AG04449 (cell line): ENCODE measurements around the gene SLC16A11.
"Not testable (repeated sequence)": the region's sequence is repeated elsewhere in the genome, so short reads cannot be mapped to it uniquely, and the experiment has no call there.

Experiments
- CTCF ChIA-PET: fragments of 350-600 bp; formaldehyde crosslinking; extraction: SDS; loops from one replicate; lab custom pipeline; 2021; ENCODE audit warnings: antibody characterized with exemption; lab: Yijun Ruan, JAX
- POLR2A ChIA-PET: fragments of 400-600, 350-600 bp; formaldehyde crosslinking; extraction: SDS; loops from one replicate; lab custom pipeline; 2020; ENCODE audit warnings: antibody characterized with exemption, inconsistent platforms; lab: Yijun Ruan, JAX
- DNase-seq: peaks from one replicate; pipeline ENCODE4 v3.0.0-alpha.2; 2010; ENCODE audit warnings: low read depth, low spot score
- H3K4me3 ChIP-seq: 2 replicates; pipeline ENCODE4 v1.5.1; 2011; ENCODE audit warnings: low read depth, mild to moderate bottlenecking, control low read depth, low read length
- CTCF ChIP-seq: IDR thresholded peaks from one replicate; pipeline ENCODE4 v1.5.1; 2011; ENCODE audit warnings: mild to moderate bottlenecking, moderate library complexity, low read length, control low read depth, inconsistent platforms; ENCODE audit not compliant: insufficient read depth; ENCODE audit errors: missing control alignments

Gene SLC16A11

GRCh38 chr17:7060165-7060891 is 16.4 kb upstream of the SLC16A11 start:
- DNase-seq, result no peak
- ChIA-PET CTCF (interaction anchor here (1.3 to 3.4 kb wide), 2 partner anchors 9 to 14 kb away, joined by 3 to 14 read pairs; no protein-coding TSS in a partner anchor), POLR2A (no interaction called here)
- TF ChIP-seq CTCF, result no peak
- H3K4me3 ChIP-seq, result no peak overlapping the region

GRCh38 chr17:7058831-7059447 is 15.0 kb upstream of the SLC16A11 start:
- no peak for DNase-seq
- ChIA-PET POLR2A (no interaction called here), CTCF (interaction anchor here (1.0 to 3.4 kb wide), 4 partner anchors 13 to 93 kb away, joined by 3 to 14 read pairs (median 6); no protein-coding TSS in a partner anchor)
- no peak for TF ChIP-seq CTCF
- no peak overlapping the region for H3K4me3 ChIP-seq

GRCh38 chr17:7056386-7056785 is 12.5 kb upstream of the SLC16A11 start:
- no peak for TF ChIP-seq CTCF
- no peak for DNase-seq
- ChIA-PET CTCF (interaction anchor here (1.0 kb wide), 1 partner anchor 81 kb away, joined by 4 read pairs; no protein-coding TSS in a partner anchor), POLR2A (no interaction called here)
- H3K4me3 ChIP-seq, result no peak overlapping the region

- POLR2A ChIA-PET, DNase-seq, H3K4me3 ChIP-seq: not testable (repeated sequence)
- CTCF ChIA-PET, result interaction anchor here (0.8 to 12.6 kb wide), 12 partner anchors 9 to 246 kb away, joined by 3 to 465 read pairs (median 6); partner anchors contain the start of gene ASGR1
Observed at GRCh38 chr17:7050583-7050982, 6.7 kb upstream of the SLC16A11 start.

- no peak overlapping the region for H3K4me3 ChIP-seq
- ChIA-PET CTCF (interaction anchor here (1.1 to 12.6 kb wide), 6 partner anchors 10 to 512 kb away, joined by 3 to 465 read pairs (median 12); partner anchors contain the start of gene ASGR1), POLR2A (no interaction called here)
- no peak for DNase-seq
- TF ChIP-seq CTCF, result no peak
Observed at GRCh38 chr17:7048968-7049367, 5.1 kb upstream of the SLC16A11 start.

GRCh38 chr17:7047566-7047965 is 3.7 kb upstream of the SLC16A11 start:
- TF ChIP-seq CTCF, result no peak
- no peak for DNase-seq
- ChIA-PET CTCF (interaction anchor here (0.7 to 12.6 kb wide), 11 partner anchors 9 to 251 kb away, joined by 3 to 465 read pairs (median 4); partner anchors contain the start of gene ASGR1), POLR2A (no interaction called here)
- no peak overlapping the region for H3K4me3 ChIP-seq

GRCh38 chr17:7046725-7047397 is 3.0 kb upstream of the SLC16A11 start:
- H3K4me3 ChIP-seq, DNase-seq: not testable (repeated sequence)
- ChIA-PET CTCF (interaction anchor here (0.7 to 12.6 kb wide), 28 partner anchors 8 to 640 kb away, joined by 3 to 465 read pairs (median 6); partner anchors contain the start of genes ASGR1, SENP3, SOX15 and TP53), POLR2A (interaction anchor here (0.5 kb wide), 1 partner anchor 150 kb away, joined by 3 read pairs; no protein-coding TSS in a partner anchor)
